Measurements from ENCODE around the gene COL11A1.
"Not testable (repeated sequence)": the region's sequence is repeated elsewhere in the genome, so short reads cannot be mapped to it uniquely, and the experiment has no call there.

Gene COL11A1

GRCh38 chr1:102838016-102838415, 270.3 kb downstream of the COL11A1 start:
- DNase-seq (ENCODE audit: low read depth in 3 of 3, low spot score in 1 of 3): no peak

DNA sequence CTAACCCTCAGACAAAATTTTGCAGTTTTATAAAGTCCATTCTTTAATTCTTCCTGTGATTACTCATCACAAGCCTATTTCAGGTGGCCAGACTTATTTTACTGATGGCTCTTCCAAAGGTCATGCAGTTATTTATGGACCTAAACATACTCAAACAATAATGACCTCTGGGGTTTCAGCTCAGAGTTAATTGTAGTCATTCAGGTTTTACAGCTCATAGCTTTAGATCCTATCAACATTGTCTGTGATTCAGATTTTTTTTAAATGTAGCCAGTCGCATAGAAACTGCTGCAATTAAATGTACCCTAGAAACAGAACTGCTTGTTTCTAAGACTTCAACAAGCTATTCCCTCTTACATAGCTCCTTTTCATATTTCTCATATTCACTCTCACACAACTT, 270.8 kb downstream of the COL11A1 start:
- DNase-seq (ENCODE audit: low read depth in 3 of 3, low spot score in 1 of 3): no peak

GRCh38 chr1:102836991-102837390, 271.3 kb downstream of the COL11A1 start:
- no peak for DNase-seq (ENCODE audit: low read depth in 3 of 3, low spot score in 1 of 3)

GRCh38 chr1:102834688-102835320, 273.5 kb downstream of the COL11A1 start:
- no peak for DNase-seq (ENCODE audit: low read depth in 3 of 3, low spot score in 1 of 3)

DNA sequence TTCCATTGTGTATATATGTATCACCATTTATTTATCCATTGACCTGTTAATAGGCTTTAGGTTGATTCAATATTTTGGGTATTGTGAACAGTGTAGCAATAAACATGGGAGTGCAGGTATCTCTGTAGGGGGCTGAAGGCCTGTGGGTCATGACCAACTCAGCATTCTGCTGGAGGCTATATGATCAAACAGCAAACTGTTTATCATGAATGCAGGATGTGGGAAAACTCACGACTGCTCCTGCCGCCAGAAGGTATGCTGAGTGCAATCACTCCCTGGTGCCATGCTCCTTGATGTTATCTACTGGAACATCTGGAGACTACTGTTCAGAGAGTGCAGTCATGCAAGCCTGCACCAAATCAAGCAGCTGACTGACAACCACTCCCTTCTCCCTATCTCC, 275.2 kb downstream of the COL11A1 start:
- DNase-seq (ENCODE audit: low read depth in 3 of 3, low spot score in 1 of 3): no peak

- DNase-seq (ENCODE audit: low read depth in 3 of 3, low spot score in 1 of 3): not testable (repeated sequence)
Measured at GRCh38 chr1:102826706-102827105, 281.6 kb downstream of the COL11A1 start.

Measured in stimulated activated CD4-positive, alpha-beta T cell treated with anti-CD3 and anti-CD28 coated beads, TNF-alpha, amount 100 ng/mL, for 1 hour (primary cell).